Left lung (tissue), 10 donors: Measurements from ENCODE around the gene ACAP2. TPM values are rescaled to one million over a fixed set of nuclear protein-coding genes. Genes with fewer than 3 reads are reported as not detected.
"Not testable (repeated sequence)": the region's sequence is repeated elsewhere in the genome, so short reads cannot be mapped to it uniquely, and the experiment has no call there.

Experiments used
- ATAC-seq: fragments of 200-7000 bp; cut with Tn5 transposase; one replicate; pipeline ENCODE4 v1.9.1; 2020; ENCODE audit warnings: moderate library complexity
- DNase-seq, 4 donors: peaks; one replicate each; pipeline ENCODE4 v3.0.0-alpha.2; 2013 to 2020
- H3K27ac ChIP-seq, 2 donors: fragments of 200-600 bp; sonication (generic) in 1 of 2; one replicate each; pipeline versions ENCODE4 v1.5.0 to v1.8.0; 2020 to 2021
- H3K27me3 ChIP-seq, 2 donors: fragments of 200-600 bp; sonication (generic) in 1 of 2; one replicate each; pipeline versions ENCODE4 v1.5.0 to v1.8.0; 2020 to 2021
- H3K36me3 ChIP-seq, 2 donors: fragments of 200-600 bp; sonication (generic) in 1 of 2; one replicate each; pipeline versions ENCODE4 v1.5.0 to v1.8.0; 2020 to 2021
- H3K4me1 ChIP-seq, 2 donors: fragments of 200-600 bp; one replicate each; pipeline ENCODE4 v1.8.0; 2021
- H3K4me3 ChIP-seq, 2 donors: fragments of 200-600 bp; sonication (generic) in 1 of 2; one replicate each; pipeline versions ENCODE4 v1.5.0 to v1.8.0; 2020 to 2021; ENCODE audit warnings: mild to moderate bottlenecking in 1 of 2
- H3K9me3 ChIP-seq, 2 donors: fragments of 200-600 bp; sonication (generic) in 1 of 2; one replicate each; pipeline versions ENCODE4 v1.5.0 to v1.8.0; 2020 to 2021
- intact Hi-C, 2 donors: fragments of 100-400 bp; cut with DNase I; formaldehyde crosslinking; loops; one replicate each; pipeline versions ENCODE4 v1.11.2 to v1.14.2; 2022
- polyA plus RNA-seq, 6 donors: library from polyadenylated mRNA; unstranded; fragments of 120-200 nt; gene quantifications; one replicate each; pipeline ENCODE4 v1.2.1, GENCODE V29; 2013; ENCODE audit not compliant: insufficient read length in 6 of 6
- total RNA-seq, 2 donors: library from RNA; stranded (reverse); fragmentation: NEBNext Ultra II Directional; extraction: Animal tissue kit (Norgen Biotek cat#: 25700); gene quantifications; one replicate each; pipeline ENCODE4 v1.2.1, GENCODE V29; 2021
- TF ChIP-seq, protein P1 (sequence below), 2 donors: fragments of 200-600 bp; sonication (generic) in 1 of 2; IDR thresholded peaks; one replicate each; pipeline versions ENCODE4 v1.5.0 to v1.8.0; 2021; ENCODE audit warnings: antibody characterized with exemption in 2 of 2
- donor health status: DM: no; HTN: yes; CAD: no.
- donor health status: DM: no; HTN: no; CAD: no.

ACAP2 gene
- total and polyA plus RNA-seq, 8 donors = 44.7 to 78.7 (median 51.2) TPM

DNA sequence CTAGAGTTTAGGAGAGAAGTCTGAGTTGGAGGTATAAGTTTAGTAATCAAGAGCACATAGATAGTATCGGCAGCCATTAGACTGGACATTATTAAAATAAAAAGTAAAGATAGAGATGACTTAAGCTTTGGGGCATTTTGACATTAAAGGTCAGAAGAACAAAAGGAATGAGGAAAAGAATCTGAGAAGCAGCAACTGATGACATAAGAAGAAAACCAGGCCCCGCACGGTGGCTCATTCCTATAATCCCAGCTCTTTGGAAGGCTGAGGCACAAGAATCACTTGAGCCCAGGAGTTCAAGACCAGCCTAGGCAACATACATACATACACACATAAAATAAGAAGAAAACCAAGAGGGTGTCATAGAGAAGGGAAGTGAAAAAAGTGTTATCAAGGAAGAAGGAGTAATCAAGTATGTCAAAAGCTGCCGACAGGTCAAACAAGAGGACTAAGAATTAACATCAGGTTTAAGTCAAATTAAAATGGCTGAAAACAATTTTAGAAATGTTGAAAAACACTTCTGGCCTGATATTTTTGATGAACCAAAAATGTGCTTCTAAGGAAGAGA, 38.9 kb downstream of the ACAP2 start:
- intact Hi-C loops = no loop called here
- H3K4me3 ChIP-seq = no peak overlapping the region
- no peaks in the 10 kb centered on the region for H3K27me3 ChIP-seq
- ATAC-seq (no peak), DNase-seq (no peak)
- peaks cover 0 to 23% of the 10 kb centered on the region in 2 donors for H3K4me1 ChIP-seq
- TF ChIP-seq, protein P1, sequence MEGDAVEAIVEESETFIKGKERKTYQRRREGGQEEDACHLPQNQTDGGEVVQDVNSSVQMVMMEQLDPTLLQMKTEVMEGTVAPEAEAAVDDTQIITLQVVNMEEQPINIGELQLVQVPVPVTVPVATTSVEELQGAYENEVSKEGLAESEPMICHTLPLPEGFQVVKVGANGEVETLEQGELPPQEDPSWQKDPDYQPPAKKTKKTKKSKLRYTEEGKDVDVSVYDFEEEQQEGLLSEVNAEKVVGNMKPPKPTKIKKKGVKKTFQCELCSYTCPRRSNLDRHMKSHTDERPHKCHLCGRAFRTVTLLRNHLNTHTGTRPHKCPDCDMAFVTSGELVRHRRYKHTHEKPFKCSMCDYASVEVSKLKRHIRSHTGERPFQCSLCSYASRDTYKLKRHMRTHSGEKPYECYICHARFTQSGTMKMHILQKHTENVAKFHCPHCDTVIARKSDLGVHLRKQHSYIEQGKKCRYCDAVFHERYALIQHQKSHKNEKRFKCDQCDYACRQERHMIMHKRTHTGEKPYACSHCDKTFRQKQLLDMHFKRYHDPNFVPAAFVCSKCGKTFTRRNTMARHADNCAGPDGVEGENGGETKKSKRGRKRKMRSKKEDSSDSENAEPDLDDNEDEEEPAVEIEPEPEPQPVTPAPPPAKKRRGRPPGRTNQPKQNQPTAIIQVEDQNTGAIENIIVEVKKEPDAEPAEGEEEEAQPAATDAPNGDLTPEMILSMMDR (IDR thresholded peaks at IDR 0.05) = no peak
- H3K9me3 ChIP-seq = no peaks in the 10 kb centered on the region
- no peaks in the 10 kb centered on the region for H3K36me3 ChIP-seq
- H3K27ac ChIP-seq = no peak overlapping the region

- intact Hi-C loops = no loop called here
- Histone ChIP-seq H3K4me3 (no peak overlapping the region), H3K27me3 (no peaks in the 10 kb centered on the region), H3K36me3 (no peaks in the 10 kb centered on the region), H3K9me3 (no peaks in the 10 kb centered on the region), H3K27ac (no peak overlapping the region), H3K4me1 (peaks cover 0 to 23% of the 10 kb centered on the region in 2 donors)
- ATAC-seq = no peak
- DNase-seq = no peak
- TF ChIP-seq, protein P1 (IDR thresholded peaks at IDR 0.05) = no peak
Measured at GRCh38 chr3:195403244-195403643, 39.6 kb downstream of the ACAP2 start.

DNA sequence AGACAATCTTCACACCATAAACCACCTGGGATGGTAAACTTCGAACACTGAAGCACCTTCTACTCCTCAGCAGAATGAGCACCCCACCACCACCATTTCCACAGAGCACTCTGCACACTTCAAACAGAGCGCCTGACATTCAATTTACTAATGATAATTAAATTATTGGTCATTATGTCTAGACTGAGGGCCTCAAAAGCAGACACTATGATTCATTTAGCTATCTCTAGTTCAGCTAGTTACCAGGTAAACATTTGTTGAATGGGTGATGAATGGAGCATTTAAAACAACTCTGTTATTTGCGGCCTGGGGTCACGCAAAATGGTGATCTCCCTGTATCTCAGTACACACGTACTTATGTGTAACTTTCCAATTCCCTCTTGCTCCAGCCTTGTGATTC, 40.9 kb downstream of the ACAP2 start:
- ATAC-seq = no peak
- intact Hi-C loops = no loop called here

GRCh38 chr3:195398460-195398859, 44.4 kb downstream of the ACAP2 start:
- ATAC-seq, H3K27ac ChIP-seq, H3K27me3 ChIP-seq, H3K4me3 ChIP-seq, H3K9me3 ChIP-seq, DNase-seq, H3K36me3 ChIP-seq, intact Hi-C loops: not testable (repeated sequence)
- peaks cover 0 to 44% of the 10 kb centered on the region in 2 donors for H3K4me1 ChIP-seq

More for the DNA sequence above, 40.9 kb downstream of the ACAP2 start:
- H3K4me1 ChIP-seq = peaks cover 0 to 31% of the 10 kb centered on the region in 2 donors
- no peak for DNase-seq
- no peaks in the 10 kb centered on the region for H3K36me3 ChIP-seq
- H3K4me3 ChIP-seq = no peak overlapping the region
- H3K27ac ChIP-seq = no peak overlapping the region
- H3K9me3 ChIP-seq = no peaks in the 10 kb centered on the region
- H3K27me3 ChIP-seq = no peaks in the 10 kb centered on the region
- TF ChIP-seq, protein P1 (IDR thresholded peaks at IDR 0.05) = no peak

GRCh38 chr3:195397524-195397923, 45.3 kb downstream of the ACAP2 start:
- TF ChIP-seq, protein P1 (IDR thresholded peaks at IDR 0.05) = no peak
- H3K27ac ChIP-seq = no peak overlapping the region
- intact Hi-C loops = no loop called here
- ATAC-seq (no peak), DNase-seq (peak in 1 of 4 donors; percentile 7)
- no peak overlapping the region for H3K4me3 ChIP-seq
- no peaks in the 10 kb centered on the region for H3K36me3 ChIP-seq
- no peaks in the 10 kb centered on the region for H3K9me3 ChIP-seq
- no peaks in the 10 kb centered on the region for H3K27me3 ChIP-seq
- H3K4me1 ChIP-seq = peaks cover 0 to 44% of the 10 kb centered on the region in 2 donors
